GF-D8 (cell line): ENCODE results near the gene EDEM1.

ENCODE experiments used
- DNase-seq: peaks from one replicate; lab custom pipeline; 2025; lab: John Stamatoyannopoulos, UW

Gene EDEM1

DNA sequence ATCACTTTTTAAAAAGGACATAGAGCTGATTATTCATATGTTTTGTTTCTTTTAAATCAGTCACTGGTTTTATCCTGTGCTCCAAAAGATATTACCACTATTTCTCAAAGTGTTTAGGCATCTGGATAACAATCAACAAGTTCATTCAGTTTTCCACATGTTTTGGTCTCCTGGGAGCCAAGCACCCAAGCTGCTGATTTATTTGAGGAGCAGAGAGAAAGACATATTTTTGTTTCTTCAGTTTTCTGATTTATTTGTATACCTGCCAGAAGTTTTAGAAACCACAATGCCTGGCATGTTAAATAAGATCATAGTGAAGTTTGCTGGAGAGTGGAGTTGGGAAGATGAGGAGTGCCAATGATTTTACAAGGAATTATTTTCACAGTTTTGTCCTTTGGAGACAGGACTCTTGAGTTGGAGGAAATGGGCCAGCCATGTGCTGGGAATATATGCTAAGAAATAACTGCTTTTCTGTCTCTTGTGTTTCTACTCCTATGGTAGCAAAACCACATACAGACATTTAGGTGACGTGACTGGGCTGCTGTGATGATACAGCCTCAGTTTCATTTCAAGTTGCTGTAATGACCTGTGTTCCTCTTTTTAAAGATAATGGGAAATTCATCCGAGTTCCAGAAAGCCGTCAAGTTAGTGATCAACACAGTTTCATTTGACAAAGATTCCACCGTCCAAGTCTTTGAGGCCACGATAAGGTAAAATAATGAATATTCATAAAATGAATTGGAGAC, 11.7 kb downstream of the EDEM1 start:
- DNase-seq = no peak

GRCh38 chr3:5201536-5201935, 14.0 kb downstream of the EDEM1 start:
- no peak for DNase-seq

DNA sequence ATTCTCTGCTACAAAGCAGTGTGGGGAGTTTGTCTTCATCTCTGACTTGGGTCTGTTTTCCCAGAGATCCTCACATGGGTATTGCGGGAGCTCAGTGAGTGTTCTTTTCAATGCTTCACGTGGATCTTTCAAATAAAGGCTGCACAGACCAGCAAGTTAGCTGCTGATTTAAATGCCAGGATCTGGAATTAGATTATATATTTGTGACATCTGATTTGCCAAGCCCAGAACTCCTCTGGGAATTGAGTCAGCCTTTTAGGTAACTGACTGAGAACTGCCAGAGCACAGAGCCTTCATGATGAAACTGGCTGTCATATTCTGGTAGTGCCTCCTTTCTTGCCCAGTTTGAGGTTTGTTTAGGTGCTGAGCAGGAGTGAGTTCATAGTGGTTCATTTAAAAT, 14.7 kb downstream of the EDEM1 start:
- no peak for DNase-seq

GRCh38 chr3:5205165-5205941, 17.8 kb downstream of the EDEM1 start:
- DNase-seq = no peak

GRCh38 chr3:5210926-5211325, 23.4 kb downstream of the EDEM1 start:
- DNase-seq = no peak

- DNase-seq = no peak
These were observed 25.4 kb downstream of the EDEM1 start for GRCh38 chr3:5212628-5213573.

- DNase-seq = no peak
These were observed 26.1 kb downstream of the EDEM1 start for GRCh38 chr3:5213574-5213966.

DNA sequence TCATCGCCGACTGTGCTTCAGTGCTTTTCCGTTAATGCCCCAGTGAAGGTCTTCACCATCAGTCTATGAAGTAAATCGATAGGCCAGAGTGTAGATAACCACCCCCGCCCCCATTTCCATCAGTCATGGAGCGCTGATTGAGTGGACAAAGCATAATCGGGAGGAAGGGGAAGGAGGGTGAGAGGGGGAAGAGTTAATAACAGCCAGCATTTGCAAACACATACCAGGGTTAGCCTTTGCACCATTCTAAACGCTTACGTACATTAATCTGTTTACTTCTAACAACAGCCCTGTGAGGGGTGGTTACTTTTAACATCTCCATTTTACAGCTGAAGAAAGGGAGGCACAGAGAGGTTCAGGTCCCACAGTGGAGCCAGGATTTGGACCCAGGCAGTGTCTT, 26.8 kb downstream of the EDEM1 start:
- no peak for DNase-seq

DNA sequence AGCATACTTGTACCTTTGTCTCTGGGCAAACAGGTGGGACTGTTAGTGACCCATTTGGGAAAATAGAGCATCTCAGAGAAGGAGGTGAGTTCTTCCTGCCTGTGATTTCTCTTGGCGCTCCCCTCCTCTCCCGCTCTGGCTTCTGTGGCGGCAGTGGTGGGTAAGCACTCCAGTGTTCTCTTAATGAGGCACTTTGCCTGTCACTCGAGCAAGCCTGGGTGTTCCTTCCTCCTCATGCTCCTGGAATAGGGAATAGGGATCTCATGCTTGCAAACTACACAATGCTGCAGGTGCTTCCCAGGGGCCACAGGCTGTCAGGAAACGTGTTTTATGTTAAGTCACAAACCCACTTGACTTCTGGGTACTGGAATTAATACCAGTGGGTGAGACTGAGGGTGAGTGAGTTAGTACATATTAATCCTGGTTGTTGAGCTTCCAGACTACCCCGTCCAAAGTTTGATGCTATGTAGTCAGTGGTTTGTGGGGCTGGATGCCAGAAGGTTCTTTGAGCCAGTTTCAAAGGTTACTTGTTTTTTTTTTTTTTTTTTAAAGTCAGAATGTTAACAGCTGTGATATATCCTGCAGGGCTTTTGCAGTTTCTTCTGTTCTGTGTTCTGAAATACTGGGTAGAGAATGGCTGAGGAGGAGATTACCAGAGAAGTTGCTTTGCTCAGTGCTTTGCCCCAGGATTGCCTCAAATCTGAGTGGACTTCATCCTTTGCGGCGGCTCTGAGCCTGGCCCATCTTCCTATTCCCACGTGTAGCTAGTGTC, 30.5 kb downstream of the EDEM1 start:
- DNase-seq = no peak

DNA sequence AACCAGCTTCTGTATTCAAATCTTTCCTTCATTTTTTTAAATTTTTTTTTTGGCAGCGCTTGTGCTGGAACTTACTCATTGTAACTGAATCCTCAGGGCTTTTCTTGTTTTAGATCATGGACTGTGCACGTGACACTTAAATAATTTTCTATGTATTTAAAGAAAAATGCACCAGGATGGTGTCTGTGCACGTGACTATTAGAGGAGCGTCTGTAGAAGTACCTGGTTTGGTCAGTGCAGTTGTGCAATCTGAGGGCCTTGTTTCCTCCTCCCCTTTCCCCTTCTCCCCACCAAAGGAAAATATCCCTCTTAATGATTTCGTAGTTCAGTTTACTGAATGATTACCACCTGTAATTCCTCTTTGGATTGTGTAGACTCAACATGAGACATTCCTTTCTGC, 31.3 kb downstream of the EDEM1 start:
- DNase-seq = no peak

- no peak for DNase-seq
These were observed 31.7 kb downstream of the EDEM1 start for GRCh38 chr3:5219216-5219615.

DNA sequence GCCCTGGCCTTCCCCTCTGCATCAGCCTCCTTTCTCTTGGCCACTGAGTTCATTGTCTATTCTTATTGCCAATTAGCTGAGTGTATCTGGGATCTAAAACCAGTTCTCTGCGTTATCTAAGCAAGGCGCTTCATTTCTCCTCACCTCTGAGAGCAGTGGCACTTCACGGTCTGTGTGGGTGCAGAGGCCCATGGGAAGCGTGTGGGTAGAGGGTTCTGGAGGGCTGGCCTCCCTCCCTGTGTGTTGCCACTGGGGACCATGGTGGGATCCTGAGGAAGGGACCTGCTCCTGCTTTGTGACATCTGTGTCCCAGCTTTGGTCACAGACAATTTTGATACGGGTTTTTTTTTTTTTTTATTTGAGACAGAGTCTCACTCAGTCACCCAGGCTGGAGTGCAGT, 32.7 kb downstream of the EDEM1 start:
- no peak for DNase-seq

- no peak for DNase-seq
These were observed 33.3 kb downstream of the EDEM1 start for GRCh38 chr3:5220667-5221431.

- DNase-seq = no peak
These were observed 34.2 kb downstream of the EDEM1 start for GRCh38 chr3:5221701-5222100.

GRCh38 chr3:5222283-5223005, 34.9 kb downstream of the EDEM1 start:
- DNase-seq = no peak

DNA sequence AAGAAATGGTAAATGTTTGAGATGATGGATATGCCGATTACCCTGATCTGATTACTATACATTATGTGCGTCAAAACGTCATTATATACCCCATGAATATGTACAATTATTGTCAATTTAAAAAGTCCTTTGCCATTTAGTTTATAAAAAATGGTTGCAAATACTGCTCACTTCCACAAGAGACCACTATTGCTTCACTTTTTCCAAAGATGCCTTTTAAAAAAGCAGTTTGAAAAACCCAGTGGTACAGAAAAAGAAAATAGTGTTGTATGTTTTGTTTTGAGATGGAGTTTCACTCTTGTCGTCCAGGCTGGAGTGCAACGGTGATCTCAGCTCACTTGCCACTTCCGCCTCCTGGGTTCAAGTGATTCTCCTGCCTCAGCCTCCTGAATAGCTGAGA, 39.3 kb downstream of the EDEM1 start:
- no peak for DNase-seq

DNA sequence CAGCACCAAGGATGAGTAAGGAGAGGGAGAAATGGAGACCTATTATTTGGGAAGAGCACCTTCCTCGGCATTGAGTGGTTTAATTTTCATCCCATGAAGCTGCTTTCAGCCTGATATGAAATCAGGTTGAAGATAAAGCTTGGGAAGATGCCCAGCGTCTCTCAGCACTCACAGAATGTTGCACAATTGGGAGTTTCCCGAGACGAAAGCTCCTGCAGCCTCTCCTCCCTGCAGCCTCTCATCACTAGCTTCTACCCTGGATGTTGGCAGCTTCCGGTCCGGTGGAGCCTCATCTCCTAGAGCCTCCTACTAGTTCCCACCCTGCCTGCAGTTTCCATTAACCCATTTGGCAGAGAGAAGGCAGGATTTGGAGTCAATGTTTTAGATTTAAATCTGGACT, 40.3 kb downstream of the EDEM1 start:
- no peak for DNase-seq

- no peak for DNase-seq
These were observed 41.9 kb downstream of the EDEM1 start for GRCh38 chr3:5229414-5229813.

- DNase-seq = no peak
These were observed 43.6 kb downstream of the EDEM1 start for GRCh38 chr3:5231074-5231473.

DNA sequence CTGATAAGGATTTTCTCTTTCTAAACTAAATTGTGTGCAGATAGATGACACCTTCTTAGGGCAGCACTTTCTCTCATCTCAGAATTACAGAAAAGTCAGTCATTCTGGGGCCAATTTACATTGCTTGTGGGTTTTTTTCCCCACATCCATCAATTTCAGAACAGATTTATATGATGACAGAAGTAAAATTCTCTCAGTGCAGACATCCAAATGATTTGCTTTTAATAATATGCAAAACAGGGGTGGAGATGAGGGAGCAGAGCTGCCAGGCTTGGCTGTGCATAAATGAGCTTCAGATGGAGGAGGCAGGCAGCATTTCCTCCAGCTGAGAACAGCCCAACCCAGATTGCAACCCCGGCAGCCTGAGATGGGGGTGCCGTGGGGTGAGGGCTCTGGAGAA, 44.0 kb downstream of the EDEM1 start:
- DNase-seq = no peak
